ENCODE data around the gene ABHD8.

DNA sequence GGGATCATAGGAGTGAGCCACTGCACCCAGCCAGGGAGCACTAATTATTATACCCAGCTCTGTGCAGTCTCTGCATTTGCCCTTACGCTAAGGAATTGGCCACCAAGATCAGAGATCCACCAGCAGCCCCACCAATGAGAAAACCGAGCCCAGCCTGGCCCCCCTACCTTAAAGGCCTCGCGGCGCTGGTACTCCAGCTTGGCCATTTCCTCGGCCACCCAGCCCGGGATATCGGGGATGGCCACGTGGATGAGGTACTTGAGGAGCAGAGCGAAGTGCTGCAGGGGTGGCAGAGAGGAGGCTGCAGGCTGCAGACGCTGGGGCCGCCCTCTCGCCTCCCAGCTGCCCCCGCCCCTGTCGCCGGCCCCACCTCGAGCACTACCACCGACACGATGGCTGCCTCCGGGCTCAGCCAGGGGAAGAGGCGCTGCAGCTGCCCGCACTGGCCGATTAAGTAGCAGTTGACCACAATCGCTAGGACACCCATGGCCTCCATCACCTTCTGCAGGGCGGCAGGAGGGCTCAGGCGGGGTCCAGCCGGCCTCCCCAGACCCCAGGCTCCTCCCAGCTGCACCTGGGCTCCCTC lies 23.9 kb upstream of the ABHD8 start:
- no peak for TF ChIP-seq EP300 (IDR thresholded peaks at IDR 0.05; ENCODE audit: borderline replicate concordance)
- no peak for TF ChIP-seq FOXM1 (IDR thresholded peaks at IDR 0.05; ENCODE audit: borderline replicate concordance, low read depth)
- no peak for TF ChIP-seq MAX (IDR thresholded peaks at IDR 0.05)
- no peak for TF ChIP-seq TAF1 (IDR thresholded peaks at IDR 0.05; ENCODE audit: low read depth)
- TF ChIP-seq, protein P1, sequence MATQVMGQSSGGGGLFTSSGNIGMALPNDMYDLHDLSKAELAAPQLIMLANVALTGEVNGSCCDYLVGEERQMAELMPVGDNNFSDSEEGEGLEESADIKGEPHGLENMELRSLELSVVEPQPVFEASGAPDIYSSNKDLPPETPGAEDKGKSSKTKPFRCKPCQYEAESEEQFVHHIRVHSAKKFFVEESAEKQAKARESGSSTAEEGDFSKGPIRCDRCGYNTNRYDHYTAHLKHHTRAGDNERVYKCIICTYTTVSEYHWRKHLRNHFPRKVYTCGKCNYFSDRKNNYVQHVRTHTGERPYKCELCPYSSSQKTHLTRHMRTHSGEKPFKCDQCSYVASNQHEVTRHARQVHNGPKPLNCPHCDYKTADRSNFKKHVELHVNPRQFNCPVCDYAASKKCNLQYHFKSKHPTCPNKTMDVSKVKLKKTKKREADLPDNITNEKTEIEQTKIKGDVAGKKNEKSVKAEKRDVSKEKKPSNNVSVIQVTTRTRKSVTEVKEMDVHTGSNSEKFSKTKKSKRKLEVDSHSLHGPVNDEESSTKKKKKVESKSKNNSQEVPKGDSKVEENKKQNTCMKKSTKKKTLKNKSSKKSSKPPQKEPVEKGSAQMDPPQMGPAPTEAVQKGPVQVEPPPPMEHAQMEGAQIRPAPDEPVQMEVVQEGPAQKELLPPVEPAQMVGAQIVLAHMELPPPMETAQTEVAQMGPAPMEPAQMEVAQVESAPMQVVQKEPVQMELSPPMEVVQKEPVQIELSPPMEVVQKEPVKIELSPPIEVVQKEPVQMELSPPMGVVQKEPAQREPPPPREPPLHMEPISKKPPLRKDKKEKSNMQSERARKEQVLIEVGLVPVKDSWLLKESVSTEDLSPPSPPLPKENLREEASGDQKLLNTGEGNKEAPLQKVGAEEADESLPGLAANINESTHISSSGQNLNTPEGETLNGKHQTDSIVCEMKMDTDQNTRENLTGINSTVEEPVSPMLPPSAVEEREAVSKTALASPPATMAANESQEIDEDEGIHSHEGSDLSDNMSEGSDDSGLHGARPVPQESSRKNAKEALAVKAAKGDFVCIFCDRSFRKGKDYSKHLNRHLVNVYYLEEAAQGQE (IDR thresholded peaks at IDR 0.05; ENCODE audit: low read depth) = no peak
- TF ChIP-seq CREB1 (IDR thresholded peaks at IDR 0.05; ENCODE audit: low read depth) = no peak
- TF ChIP-seq EGR1 (IDR thresholded peaks at IDR 0.05) = no peak
